A673 (cell line): ENCODE data around the gene CHFR.

Experiments used
- EZH2 ChIP-seq: fragments of 200-600 bp; sonication (generic); IDR thresholded peaks from 2 replicates; pipeline ENCODE4 v1.6.1; 2017; ENCODE audit warnings: borderline replicate concordance, low read depth, mild to moderate bottlenecking, mixed read lengths, antibody characterized with exemption, low read length; ENCODE audit not compliant: poor library complexity, severe bottlenecking
- TF ChIP-seq, protein P1 (sequence below): fragments of 300-800, 200-600 bp; sonication (generic); conservative IDR thresholded peaks from 2 replicates; pipeline ENCODE4 v1.5.1; 2017; ENCODE audit warnings: low read depth, mild to moderate bottlenecking, antibody characterized with exemption, low read length, moderate library complexity, mixed read lengths

DNA sequence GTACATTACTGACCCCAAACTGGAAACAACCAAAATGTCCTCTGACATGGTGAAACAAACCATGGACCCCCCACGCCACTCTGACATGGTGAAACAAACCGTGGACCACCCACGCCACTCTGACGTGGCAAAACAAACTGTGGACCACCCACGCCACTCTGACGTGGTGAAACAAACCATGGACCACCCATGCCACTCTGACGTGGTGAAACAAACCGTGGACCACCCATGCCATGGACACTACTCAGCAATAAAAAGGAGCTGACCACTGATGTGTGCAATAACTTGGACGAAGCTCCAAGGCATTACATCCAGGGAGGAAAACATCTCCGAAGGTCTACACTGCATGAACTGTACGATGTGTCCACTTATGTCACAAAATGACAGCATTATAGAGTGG, 55.6 kb downstream of the CHFR start:
- TF ChIP-seq, protein P1, sequence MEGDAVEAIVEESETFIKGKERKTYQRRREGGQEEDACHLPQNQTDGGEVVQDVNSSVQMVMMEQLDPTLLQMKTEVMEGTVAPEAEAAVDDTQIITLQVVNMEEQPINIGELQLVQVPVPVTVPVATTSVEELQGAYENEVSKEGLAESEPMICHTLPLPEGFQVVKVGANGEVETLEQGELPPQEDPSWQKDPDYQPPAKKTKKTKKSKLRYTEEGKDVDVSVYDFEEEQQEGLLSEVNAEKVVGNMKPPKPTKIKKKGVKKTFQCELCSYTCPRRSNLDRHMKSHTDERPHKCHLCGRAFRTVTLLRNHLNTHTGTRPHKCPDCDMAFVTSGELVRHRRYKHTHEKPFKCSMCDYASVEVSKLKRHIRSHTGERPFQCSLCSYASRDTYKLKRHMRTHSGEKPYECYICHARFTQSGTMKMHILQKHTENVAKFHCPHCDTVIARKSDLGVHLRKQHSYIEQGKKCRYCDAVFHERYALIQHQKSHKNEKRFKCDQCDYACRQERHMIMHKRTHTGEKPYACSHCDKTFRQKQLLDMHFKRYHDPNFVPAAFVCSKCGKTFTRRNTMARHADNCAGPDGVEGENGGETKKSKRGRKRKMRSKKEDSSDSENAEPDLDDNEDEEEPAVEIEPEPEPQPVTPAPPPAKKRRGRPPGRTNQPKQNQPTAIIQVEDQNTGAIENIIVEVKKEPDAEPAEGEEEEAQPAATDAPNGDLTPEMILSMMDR, result no peak
- TF ChIP-seq EZH2, result no peak
